Natural killer cell (primary cell): ENCODE results near the gene STOML1. TPM values are rescaled to one million over a fixed set of nuclear protein-coding genes. Genes with fewer than 3 reads are reported as not detected.
A peak's percentile ranks its signal among the peaks of the same experiment; 100 is the strongest.

ENCODE experiments used
- ATAC-seq, 3 donors: fragments of 150-1000 bp in 2 of 3; fragments of 200-7000 bp in 1 of 3; cut with Tn5 transposase; 1 replicate in 1 of 3; 2 replicates in 2 of 3; pipeline ENCODE4 v1.10.0; 2021; ENCODE audit warnings: mild to moderate bottlenecking in 2 of 3, moderate library complexity in 2 of 3
- DNase-seq, 2 donors: peaks; one replicate each; pipeline versions ENCODE4 v3.0.0 to v3.0.0-alpha.2; 2013 to 2021; ENCODE audit warnings: mixed read lengths in 1 of 2
- H3K27ac ChIP-seq: one replicate; pipeline ENCODE4 v1.5.1; 2013; ENCODE audit warnings: mild to moderate bottlenecking, low read length
- H3K27me3 ChIP-seq: one replicate; pipeline ENCODE4 v1.6.1; 2013; ENCODE audit warnings: low read length; ENCODE audit not compliant: control insufficient read depth, insufficient read depth
- H3K36me3 ChIP-seq: one replicate; pipeline ENCODE4 v1.6.1; 2013; ENCODE audit warnings: low read length; ENCODE audit not compliant: control insufficient read depth, insufficient read depth
- H3K4me1 ChIP-seq: one replicate; pipeline ENCODE4 v1.6.1; 2013; ENCODE audit warnings: low read length; ENCODE audit not compliant: control insufficient read depth, insufficient read depth
- H3K4me3 ChIP-seq: one replicate; pipeline ENCODE4 v1.5.1; 2013; ENCODE audit warnings: low read length
- H3K9me3 ChIP-seq: one replicate; pipeline ENCODE4 v1.6.1; 2013; ENCODE audit warnings: low read length; ENCODE audit not compliant: control insufficient read depth, insufficient read depth
- H3K27ac Mint-ChIP-seq, 2 donors: one replicate each; pipeline ENCODE4 v1.8.0; 2022; ENCODE audit warnings: mild to moderate bottlenecking in 2 of 2, mixed read lengths in 2 of 2, moderate library complexity in 1 of 2
- H3K27me3 Mint-ChIP-seq, 2 donors: one replicate each; pipeline ENCODE4 v1.8.0; 2022; ENCODE audit warnings: low read depth in 2 of 2, mixed read lengths in 2 of 2
- H3K36me3 Mint-ChIP-seq: one replicate; pipeline ENCODE4 v1.8.0; 2022; ENCODE audit warnings: mixed read lengths
- H3K4me1 Mint-ChIP-seq, 2 donors: one replicate each; pipeline ENCODE4 v1.8.0; 2022; ENCODE audit warnings: mixed read lengths in 2 of 2
- H3K4me3 Mint-ChIP-seq: one replicate; pipeline ENCODE4 v1.8.0; 2022; ENCODE audit warnings: mild to moderate bottlenecking, moderate library complexity, mixed read lengths
- H3K9me3 Mint-ChIP-seq, 2 donors: one replicate each; pipeline ENCODE4 v1.8.0; 2022; ENCODE audit warnings: mixed read lengths in 2 of 2
- CTCF ChIP-seq: fragments of 200-600 bp; IDR thresholded peaks from one replicate; pipeline ENCODE4 v1.8.0; 2022; ENCODE audit warnings: antibody characterized with exemption
- WGBS: methylation state at CpG from one replicate; pipeline ENCODE4 v1.1.7; 2013; ENCODE audit warnings: missing lambda C conversion rate; ENCODE audit not compliant: insufficient coverage; 5-methylcytosine and 5-hydroxymethylcytosine counted together
- intact Hi-C: fragments of 100-400 bp; cut with micrococcal nuclease; formaldehyde crosslinking; loops from one replicate; pipeline ENCODE4 v1.14.2; 2022
- total RNA-seq, 4 donors: library from RNA; stranded (reverse); fragments of 120-200 nt in 1 of 4; gene quantifications; one replicate each; pipeline versions ENCODE4 v1.2.3 to v1.2.4, GENCODE V29; 2013 to 2022

STOML1 gene
- total RNA-seq, 3 donors from 2014 or later (not counting 1 experiment from before 2014, with no cell fraction given), result 5.6 to 8.2 (median 7.0) TPM

DNA sequence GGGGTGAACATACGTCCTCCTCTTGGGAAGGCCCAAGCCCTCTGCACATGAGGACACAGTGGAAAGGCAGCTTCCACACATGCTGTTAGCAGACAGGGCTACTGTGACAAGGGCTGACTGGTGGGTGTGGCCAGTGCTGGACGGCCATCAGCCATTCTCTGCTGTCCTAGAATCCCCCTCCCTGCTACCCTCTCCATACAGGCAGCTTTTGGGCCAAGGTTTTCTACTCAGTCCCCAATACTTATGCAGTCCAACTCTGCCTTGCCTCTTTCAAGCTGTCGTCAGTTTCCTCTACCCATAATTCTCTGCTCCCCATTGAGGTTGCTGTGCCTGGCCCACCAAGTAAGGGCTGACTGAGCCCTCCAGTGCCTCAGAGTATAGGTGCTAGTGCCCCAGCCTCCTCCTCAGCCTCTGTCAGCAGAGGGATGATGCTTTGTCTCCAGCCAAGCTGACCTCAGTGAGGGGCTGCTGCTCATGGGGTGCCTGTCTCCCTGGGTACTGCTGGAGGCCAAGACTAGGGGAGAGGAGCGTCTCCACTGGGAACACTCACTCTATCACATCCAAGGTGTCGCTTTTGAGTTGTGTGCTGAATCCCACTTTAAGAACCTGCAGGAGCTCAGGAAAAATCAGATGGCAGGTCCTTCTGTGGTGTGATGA is 63.0 kb downstream of the STOML1 start:
- Mint-ChIP-seq H3K36me3 (no peaks in the 10 kb centered on the region), H3K27me3 (peaks cover 13 to 31% of the 10 kb centered on the region in 2 donors), H3K9me3 (no peaks in the 10 kb centered on the region), H3K4me1 (peaks cover 6 to 20% of the 10 kb centered on the region in 2 donors), H3K4me3 (peak overlapping the region; percentile 62), H3K27ac (no peak overlapping the region)
- Histone ChIP-seq H3K9me3 (no peaks in the 10 kb centered on the region), H3K27me3 (peaks cover 3% of the 10 kb centered on the region), H3K4me3 (no peak overlapping the region), H3K27ac (no peak overlapping the region), H3K36me3 (no peaks in the 10 kb centered on the region), H3K4me1 (peaks cover 18% of the 10 kb centered on the region)
- ATAC-seq (no peak), DNase-seq (no peak)
- TF ChIP-seq CTCF, result no peak
- intact Hi-C loops, result no loop called here
- WGBS, result 79% methylated on average over 4 of the region's 5 CpGs

Other genes with a start within 250 kb of the STOML1 start
- not detected for gene INSYN1, start 238.9 kb downstream of the STOML1 start, total RNA-seq
- gene TBC1D21, start 118.7 kb downstream of the STOML1 start, total RNA-seq, result not detected
- 1 to 10 TPM; 1.1 to 1.4 (median 1.3) TPM for gene LOXL1, start 65.8 kb downstream of the STOML1 start, total RNA-seq
- 10 to 100 TPM; 65.8 to 68.7 (median 67.6) TPM for gene PML, start 2.4 kb upstream of the STOML1 start, total RNA-seq
- gene GOLGA6A, start 90.3 kb upstream of the STOML1 start, total RNA-seq, result under 1 TPM in 2 of 3 donors, not detected in 1; 0.16 to 0.82 TPM
- not detected for gene ISLR2, start 138.3 kb upstream of the STOML1 start, total RNA-seq
- not detected for gene ISLR, start 181.4 kb upstream of the STOML1 start, total RNA-seq
- not detected for gene STRA6, start 210.5 kb upstream of the STOML1 start, total RNA-seq
- not detected for gene CCDC33, start 244.0 kb upstream of the STOML1 start, total RNA-seq